Smooth muscle cell of the pulmonary artery (primary cell): Measurements from ENCODE around the gene USP19. TPM values are rescaled to one million over a fixed set of nuclear protein-coding genes. Genes with fewer than 3 reads are reported as not detected.

ENCODE experiments used
- total RNA-seq: library from RNA; depleted of rRNA; stranded (reverse); fragments of >200 nt; gene quantifications from 2 replicates; pipeline ENCODE4 v1.2.3, GENCODE V29; 2014

USP19 gene
- 57.9 and 59.6 TPM in 2 replicates for total RNA-seq

GRCh38 chr3:49120438-49121131 is at the start of gene USP19:
Gene USP19, minus strand, starts transcription at chr3:49120823. Its CDS starts 1,678 bp downstream, at chr3:49119145.

GRCh38 chr3:49165771-49166751 is 45.4 kb upstream of the USP19 start, which contains the start of gene CCDC71:
Gene CCDC71, minus strand, starts transcription at chr3:49166331. Its CDS starts 2,123 bp downstream, at chr3:49164208.

GRCh38 chr3:49132437-49133225 is 12.0 kb upstream of the USP19 start, which contains the start of gene LAMB2:
Gene LAMB2, minus strand, starts transcription at chr3:49133050. Its CDS starts 183 bp downstream, at chr3:49132867.

GRCh38 chr3:49104427-49105291 is 16.0 kb downstream of the USP19 start, which contains the start of gene QARS1:
Gene QARS1, minus strand, starts transcription at chr3:49104757. Its CDS starts 24 bp downstream, at chr3:49104733.

GRCh38 chr3:49093853-49094767 is 26.5 kb downstream of the USP19 start, which contains the start of gene QRICH1:
Gene QRICH1, minus strand, starts transcription at chr3:49094071. Its CDS starts 17,054 bp downstream, at chr3:49077017.

Other genes with a start within 250 kb of the USP19 start
- 15.4 and 15.5 TPM in 2 replicates for gene SLC25A20, start 221.9 kb downstream of the USP19 start, total RNA-seq
- 68.4 and 71.4 TPM in 2 replicates for gene ARIH2, start 202.0 kb downstream of the USP19 start, total RNA-seq
- 55.4 and 56.2 TPM in 2 replicates for gene P4HTM, start 130.6 kb downstream of the USP19 start, total RNA-seq
- gene WDR6, start 113.4 kb downstream of the USP19 start, total RNA-seq = 86.2 and 121 TPM in 2 replicates
- gene DALRD3, start 102.2 kb downstream of the USP19 start, total RNA-seq = 46.7 and 47.7 TPM in 2 replicates
- 86.3 and 95.6 TPM in 2 replicates for gene NDUFAF3, start 98.7 kb downstream of the USP19 start, total RNA-seq
- 262 and 284 TPM in 2 replicates for gene IMPDH2, start 91.4 kb downstream of the USP19 start, total RNA-seq
- 47.9 and 58.1 TPM in 2 replicates for gene QRICH1, start 26.8 kb downstream of the USP19 start, total RNA-seq
- gene QARS1, start 16.1 kb downstream of the USP19 start, total RNA-seq = 224 and 239 TPM in 2 replicates
- gene LAMB2, start 12.2 kb upstream of the USP19 start, total RNA-seq = 2,135 and 2,279 TPM in 2 replicates
- gene CCDC71, start 45.5 kb upstream of the USP19 start, total RNA-seq = 14.1 and 18.4 TPM in 2 replicates
- 26.8 and 31.7 TPM in 2 replicates for gene KLHDC8B, start 50.8 kb upstream of the USP19 start, total RNA-seq
- 1.4 and 2.5 TPM in 2 replicates for gene C3orf62, start 156.4 kb upstream of the USP19 start, total RNA-seq
- gene USP4, start 219.2 kb upstream of the USP19 start, total RNA-seq = 26.0 and 30.0 TPM in 2 replicates
- gene GPX1, start 237.5 kb upstream of the USP19 start, total RNA-seq = 122 and 194 TPM in 2 replicates